ENCODE measurements around the gene SPOCK1.

SPOCK1 gene

DNA sequence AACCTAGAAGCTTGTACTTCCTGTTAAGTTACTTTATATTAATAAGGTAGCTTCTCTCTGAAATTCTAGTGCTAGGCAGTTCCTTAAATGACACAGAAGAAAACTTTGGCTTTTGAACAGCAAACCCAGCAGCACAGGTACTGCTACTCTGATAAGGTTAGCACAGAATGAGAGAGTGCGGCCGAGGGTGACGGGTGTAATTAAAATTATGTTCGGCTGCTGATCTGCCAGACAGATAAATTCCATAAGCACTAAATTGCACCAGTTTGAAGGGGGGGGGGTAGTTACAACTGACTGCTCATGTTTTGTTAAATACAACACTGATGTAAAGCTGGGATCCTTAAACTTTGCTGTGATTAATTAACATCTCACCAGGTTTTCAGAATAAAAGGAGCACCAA lies 475.1 kb downstream of the SPOCK1 start:
- Mint-ChIP-seq H3K27me3 (ENCODE audit: low read depth) (no peaks in the 10 kb centered on the region), H3K4me1 (ENCODE audit: low read depth) (no peaks in the 10 kb centered on the region), H3K4me3 (no peak overlapping the region)

DNA sequence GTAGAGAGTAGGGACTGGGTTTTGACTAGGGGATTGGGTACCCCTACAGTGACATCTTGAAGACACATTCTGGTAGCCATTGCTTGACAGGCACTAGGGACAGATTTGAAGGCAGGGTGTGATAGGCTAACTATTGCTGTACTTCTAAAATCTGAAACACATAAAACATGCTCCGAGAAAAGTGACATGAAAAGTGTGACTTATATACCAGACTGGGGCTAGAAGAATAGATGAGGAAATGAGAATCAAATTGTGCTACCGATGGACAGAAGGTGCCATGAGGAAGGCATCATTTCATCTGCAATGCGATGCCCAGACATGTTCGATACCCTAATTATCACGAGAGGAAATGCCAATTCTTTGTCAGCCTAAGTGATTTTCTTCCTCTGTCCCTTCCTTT lies 475.8 kb downstream of the SPOCK1 start:
- Mint-ChIP-seq H3K36me3 (ENCODE audit: low read depth) (no peaks in the 10 kb centered on the region), H3K27ac (no peak overlapping the region), H3K9me3 (no peaks in the 10 kb centered on the region), H3K4me3 (no peak overlapping the region), H3K4me1 (ENCODE audit: low read depth) (no peaks in the 10 kb centered on the region), H3K27me3 (ENCODE audit: low read depth) (no peaks in the 10 kb centered on the region)
- no peak for DNase-seq (ENCODE audit: low spot score)

More for the DNA sequence above, 475.1 kb downstream of the SPOCK1 start:
- H3K9me3 Mint-ChIP-seq, result no peaks in the 10 kb centered on the region
- DNase-seq (ENCODE audit: low spot score), result no peak
- H3K27ac Mint-ChIP-seq, result no peak overlapping the region
- no peaks in the 10 kb centered on the region for H3K36me3 Mint-ChIP-seq (ENCODE audit: low read depth)

DNA sequence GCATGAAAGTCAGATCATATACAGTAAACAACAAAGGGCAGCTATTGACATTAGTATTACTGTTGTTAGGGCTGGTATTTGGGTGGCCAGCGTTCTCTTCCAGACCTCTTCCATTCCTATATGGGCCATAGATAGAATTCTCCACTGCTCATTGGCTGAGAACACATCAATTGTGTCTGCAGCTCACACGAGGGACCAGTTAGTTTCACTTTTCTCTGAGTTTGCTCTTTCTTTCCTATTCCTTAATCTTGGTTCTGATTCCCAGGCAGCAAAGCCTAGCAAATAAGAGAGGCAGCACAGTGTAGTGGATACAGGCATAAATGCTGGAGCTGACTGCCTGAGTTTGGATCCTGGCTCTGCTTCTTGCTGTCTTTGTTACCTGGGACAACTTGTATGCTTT lies 476.4 kb downstream of the SPOCK1 start:
- Mint-ChIP-seq H3K27ac (no peak overlapping the region), H3K36me3 (ENCODE audit: low read depth) (no peaks in the 10 kb centered on the region), H3K4me1 (ENCODE audit: low read depth) (no peaks in the 10 kb centered on the region), H3K9me3 (no peaks in the 10 kb centered on the region), H3K27me3 (ENCODE audit: low read depth) (no peaks in the 10 kb centered on the region), H3K4me3 (no peak overlapping the region)
- no peak for DNase-seq (ENCODE audit: low spot score)

GRCh38 chr5:137022043-137022442 lies 477.1 kb downstream of the SPOCK1 start:
- Mint-ChIP-seq H3K27ac (no peak overlapping the region), H3K4me1 (ENCODE audit: low read depth) (no peaks in the 10 kb centered on the region), H3K4me3 (no peak overlapping the region), H3K36me3 (ENCODE audit: low read depth) (no peaks in the 10 kb centered on the region), H3K9me3 (no peaks in the 10 kb centered on the region), H3K27me3 (ENCODE audit: low read depth) (no peaks in the 10 kb centered on the region)
- no peak for DNase-seq (ENCODE audit: low spot score)

DNA sequence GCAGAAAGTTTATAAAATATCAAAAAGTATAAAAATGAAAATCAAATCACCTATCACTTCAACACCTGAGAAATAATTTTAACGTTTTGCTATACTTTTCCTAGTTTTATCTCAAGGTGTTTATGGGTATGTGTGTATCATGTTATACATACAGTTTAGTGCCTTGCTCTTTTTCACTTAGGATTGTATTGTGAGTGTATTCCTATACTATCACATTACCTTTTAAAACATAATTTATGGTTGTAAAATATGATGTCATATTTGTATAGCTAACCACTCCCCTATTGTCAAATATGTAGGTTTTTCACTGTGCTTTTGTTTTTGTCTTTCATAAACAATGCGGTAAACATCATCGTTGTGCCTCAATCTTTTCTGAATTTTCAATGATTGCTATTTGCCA lies 479.9 kb downstream of the SPOCK1 start:
- Mint-ChIP-seq H3K27me3 (ENCODE audit: low read depth) (no peaks in the 10 kb centered on the region), H3K27ac (no peak overlapping the region), H3K4me1 (ENCODE audit: low read depth) (no peaks in the 10 kb centered on the region), H3K9me3 (no peaks in the 10 kb centered on the region), H3K36me3 (ENCODE audit: low read depth) (no peaks in the 10 kb centered on the region), H3K4me3 (no peak overlapping the region)
- DNase-seq (ENCODE audit: low spot score), result no peak

GRCh38 chr5:137016783-137017324 lies 482.3 kb downstream of the SPOCK1 start:
- H3K27ac Mint-ChIP-seq, result no peak overlapping the region
- no peak for DNase-seq (ENCODE audit: low spot score)
- H3K9me3 Mint-ChIP-seq, result no peaks in the 10 kb centered on the region
- H3K4me1 Mint-ChIP-seq (ENCODE audit: low read depth), result no peaks in the 10 kb centered on the region
- H3K36me3 Mint-ChIP-seq (ENCODE audit: low read depth), result no peaks in the 10 kb centered on the region
- H3K27me3 Mint-ChIP-seq (ENCODE audit: low read depth), result no peaks in the 10 kb centered on the region
- no peak overlapping the region for H3K4me3 Mint-ChIP-seq

DNA sequence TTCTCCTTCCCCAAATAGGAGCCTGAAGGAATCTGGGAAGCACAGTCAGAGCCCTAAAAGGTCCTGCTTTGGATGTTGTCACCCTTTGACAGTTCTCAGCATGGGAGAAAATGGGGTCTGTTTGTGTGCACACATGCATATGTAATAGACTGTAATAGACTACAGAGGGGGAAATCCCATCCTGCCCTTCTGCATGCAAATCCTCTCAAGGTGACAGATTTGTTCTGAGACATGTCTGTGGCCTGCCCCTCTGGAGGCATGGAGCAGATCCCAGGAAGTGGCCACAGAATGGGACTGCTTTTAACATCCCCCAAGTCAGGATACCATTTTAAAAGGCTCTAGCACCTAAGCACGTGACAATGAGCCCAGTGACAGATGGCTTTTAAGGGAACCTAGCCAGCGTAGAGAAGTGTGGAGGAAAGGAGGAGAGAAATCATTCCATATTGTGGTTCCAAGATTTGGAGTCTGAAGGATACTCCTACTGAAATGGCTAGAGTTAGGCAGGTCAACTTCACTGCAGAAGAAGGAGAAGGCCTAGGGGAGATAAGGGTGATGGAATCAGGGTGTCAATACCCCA lies 483.5 kb downstream of the SPOCK1 start:
- no peaks in the 10 kb centered on the region for H3K36me3 Mint-ChIP-seq (ENCODE audit: low read depth)
- H3K4me3 Mint-ChIP-seq, result no peak overlapping the region
- no peaks in the 10 kb centered on the region for H3K27me3 Mint-ChIP-seq (ENCODE audit: low read depth)
- no peak for DNase-seq (ENCODE audit: low spot score)
- no peaks in the 10 kb centered on the region for H3K4me1 Mint-ChIP-seq (ENCODE audit: low read depth)
- H3K9me3 Mint-ChIP-seq, result no peaks in the 10 kb centered on the region
- no peak overlapping the region for H3K27ac Mint-ChIP-seq

- Mint-ChIP-seq H3K27ac (no peak overlapping the region), H3K9me3 (no peaks in the 10 kb centered on the region), H3K27me3 (ENCODE audit: low read depth) (no peaks in the 10 kb centered on the region), H3K4me1 (ENCODE audit: low read depth) (no peaks in the 10 kb centered on the region), H3K4me3 (no peak overlapping the region), H3K36me3 (ENCODE audit: low read depth) (no peaks in the 10 kb centered on the region)
- no peak for DNase-seq (ENCODE audit: low spot score)
Measured at GRCh38 chr5:137014731-137015130, 484.4 kb downstream of the SPOCK1 start.

GRCh38 chr5:137010226-137010625 lies 488.9 kb downstream of the SPOCK1 start:
- Mint-ChIP-seq H3K27me3 (ENCODE audit: low read depth) (no peaks in the 10 kb centered on the region), H3K9me3 (no peaks in the 10 kb centered on the region)

DNA sequence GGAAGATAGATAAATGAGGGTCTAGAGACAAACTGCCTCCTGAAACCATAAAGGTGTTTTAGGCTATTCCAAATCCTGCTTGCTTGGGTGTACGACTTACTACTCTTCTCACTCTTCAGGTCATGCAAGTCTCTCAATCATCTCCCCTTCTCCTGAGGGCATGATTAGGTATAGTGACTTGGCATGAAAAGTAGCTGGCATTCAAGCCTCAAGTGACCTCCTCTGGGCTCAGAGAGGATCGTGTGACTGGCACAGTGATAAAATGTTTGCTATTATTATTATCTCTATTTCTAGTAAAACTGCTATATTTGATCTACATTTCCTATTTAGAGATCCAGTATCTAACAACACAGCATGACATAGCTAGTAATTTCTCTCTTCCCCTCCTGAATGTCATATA lies 494.8 kb downstream of the SPOCK1 start:
- no peaks in the 10 kb centered on the region for H3K9me3 Mint-ChIP-seq
- no peak overlapping the region for H3K27ac Mint-ChIP-seq
- no peaks in the 10 kb centered on the region for H3K36me3 Mint-ChIP-seq (ENCODE audit: low read depth)
- H3K4me1 Mint-ChIP-seq (ENCODE audit: low read depth), result no peaks in the 10 kb centered on the region
- no peaks in the 10 kb centered on the region for H3K27me3 Mint-ChIP-seq (ENCODE audit: low read depth)
- DNase-seq (ENCODE audit: low spot score), result no peak
- H3K4me3 Mint-ChIP-seq, result no peak overlapping the region

More at GRCh38 chr5:137010226-137010625, 488.9 kb downstream of the SPOCK1 start:
- H3K4me1 Mint-ChIP-seq (ENCODE audit: low read depth), result no peaks in the 10 kb centered on the region
- no peak overlapping the region for H3K27ac Mint-ChIP-seq
- H3K4me3 Mint-ChIP-seq, result no peak overlapping the region
- H3K36me3 Mint-ChIP-seq (ENCODE audit: low read depth), result no peaks in the 10 kb centered on the region
- no peak for DNase-seq (ENCODE audit: low spot score)

GRCh38 chr5:137001026-137001569 lies 498.0 kb downstream of the SPOCK1 start:
- no peak for DNase-seq (ENCODE audit: low spot score)
- Mint-ChIP-seq H3K36me3 (ENCODE audit: low read depth) (no peaks in the 10 kb centered on the region), H3K27me3 (ENCODE audit: low read depth) (no peaks in the 10 kb centered on the region), H3K4me1 (ENCODE audit: low read depth) (no peaks in the 10 kb centered on the region), H3K27ac (no peak overlapping the region), H3K4me3 (no peak overlapping the region), H3K9me3 (no peaks in the 10 kb centered on the region)

DNA sequence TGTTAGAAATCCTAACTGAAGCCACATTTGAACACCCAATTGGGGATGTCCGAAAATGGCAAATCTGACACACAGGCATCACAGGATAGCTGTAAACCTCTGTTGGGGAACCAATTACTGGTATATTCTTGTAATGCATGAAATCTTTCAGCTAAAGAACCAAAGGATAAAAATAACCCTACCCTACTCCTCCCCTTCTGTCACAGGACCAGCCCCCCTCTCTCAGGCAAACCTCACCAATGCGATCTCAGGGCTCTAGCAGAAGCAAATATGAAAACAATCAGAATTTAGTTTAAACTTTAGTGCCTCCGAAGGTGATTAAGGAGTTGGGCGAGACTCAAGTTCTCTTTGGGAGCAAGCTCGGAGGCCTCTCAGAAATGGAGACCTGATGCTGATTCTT lies 499.3 kb downstream of the SPOCK1 start:
- H3K36me3 Mint-ChIP-seq (ENCODE audit: low read depth), result no peaks in the 10 kb centered on the region
- H3K9me3 Mint-ChIP-seq, result no peaks in the 10 kb centered on the region
- H3K27ac Mint-ChIP-seq, result no peak overlapping the region
- H3K4me3 Mint-ChIP-seq, result no peak overlapping the region
- H3K4me1 Mint-ChIP-seq (ENCODE audit: low read depth), result no peaks in the 10 kb centered on the region
- DNase-seq (ENCODE audit: low spot score), result no peak
- H3K27me3 Mint-ChIP-seq (ENCODE audit: low read depth), result no peaks in the 10 kb centered on the region

- no peaks in the 10 kb centered on the region for H3K9me3 Mint-ChIP-seq
- no peak overlapping the region for H3K27ac Mint-ChIP-seq
- no peaks in the 10 kb centered on the region for H3K36me3 Mint-ChIP-seq (ENCODE audit: low read depth)
- DNase-seq (ENCODE audit: low spot score), result no peak
- H3K27me3 Mint-ChIP-seq (ENCODE audit: low read depth), result no peaks in the 10 kb centered on the region
- H3K4me1 Mint-ChIP-seq (ENCODE audit: low read depth), result no peaks in the 10 kb centered on the region
- H3K4me3 Mint-ChIP-seq, result no peak overlapping the region
Measured at GRCh38 chr5:136998854-136999357, 500.2 kb downstream of the SPOCK1 start.

- Mint-ChIP-seq H3K4me3 (no peak overlapping the region), H3K4me1 (ENCODE audit: low read depth) (no peaks in the 10 kb centered on the region), H3K36me3 (ENCODE audit: low read depth) (no peaks in the 10 kb centered on the region), H3K9me3 (no peaks in the 10 kb centered on the region), H3K27ac (no peak overlapping the region), H3K27me3 (ENCODE audit: low read depth) (no peaks in the 10 kb centered on the region)
- DNase-seq (ENCODE audit: low spot score), result no peak
Measured at GRCh38 chr5:136994154-136994553, 505.0 kb downstream of the SPOCK1 start.

Data from T-helper 2 cell treated with Interferon-gamma antibody and Interleukin-4, amounts not matched to agents 5 μg/mL and 100 μg/mL, for 36 hours (primary cell).